ENCODE data around the gene PCDH10. TPM values are rescaled to one million over a fixed set of nuclear protein-coding genes. Genes with fewer than 3 reads are reported as not detected.

PCDH10 gene, protein sequence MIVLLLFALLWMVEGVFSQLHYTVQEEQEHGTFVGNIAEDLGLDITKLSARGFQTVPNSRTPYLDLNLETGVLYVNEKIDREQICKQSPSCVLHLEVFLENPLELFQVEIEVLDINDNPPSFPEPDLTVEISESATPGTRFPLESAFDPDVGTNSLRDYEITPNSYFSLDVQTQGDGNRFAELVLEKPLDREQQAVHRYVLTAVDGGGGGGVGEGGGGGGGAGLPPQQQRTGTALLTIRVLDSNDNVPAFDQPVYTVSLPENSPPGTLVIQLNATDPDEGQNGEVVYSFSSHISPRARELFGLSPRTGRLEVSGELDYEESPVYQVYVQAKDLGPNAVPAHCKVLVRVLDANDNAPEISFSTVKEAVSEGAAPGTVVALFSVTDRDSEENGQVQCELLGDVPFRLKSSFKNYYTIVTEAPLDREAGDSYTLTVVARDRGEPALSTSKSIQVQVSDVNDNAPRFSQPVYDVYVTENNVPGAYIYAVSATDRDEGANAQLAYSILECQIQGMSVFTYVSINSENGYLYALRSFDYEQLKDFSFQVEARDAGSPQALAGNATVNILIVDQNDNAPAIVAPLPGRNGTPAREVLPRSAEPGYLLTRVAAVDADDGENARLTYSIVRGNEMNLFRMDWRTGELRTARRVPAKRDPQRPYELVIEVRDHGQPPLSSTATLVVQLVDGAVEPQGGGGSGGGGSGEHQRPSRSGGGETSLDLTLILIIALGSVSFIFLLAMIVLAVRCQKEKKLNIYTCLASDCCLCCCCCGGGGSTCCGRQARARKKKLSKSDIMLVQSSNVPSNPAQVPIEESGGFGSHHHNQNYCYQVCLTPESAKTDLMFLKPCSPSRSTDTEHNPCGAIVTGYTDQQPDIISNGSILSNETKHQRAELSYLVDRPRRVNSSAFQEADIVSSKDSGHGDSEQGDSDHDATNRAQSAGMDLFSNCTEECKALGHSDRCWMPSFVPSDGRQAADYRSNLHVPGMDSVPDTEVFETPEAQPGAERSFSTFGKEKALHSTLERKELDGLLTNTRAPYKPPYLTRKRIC
- under 1 TPM in 3 of 4 donors, not detected in 1; under 0.01 to 0.46 (median 0.16) TPM for total RNA-seq

DNA sequence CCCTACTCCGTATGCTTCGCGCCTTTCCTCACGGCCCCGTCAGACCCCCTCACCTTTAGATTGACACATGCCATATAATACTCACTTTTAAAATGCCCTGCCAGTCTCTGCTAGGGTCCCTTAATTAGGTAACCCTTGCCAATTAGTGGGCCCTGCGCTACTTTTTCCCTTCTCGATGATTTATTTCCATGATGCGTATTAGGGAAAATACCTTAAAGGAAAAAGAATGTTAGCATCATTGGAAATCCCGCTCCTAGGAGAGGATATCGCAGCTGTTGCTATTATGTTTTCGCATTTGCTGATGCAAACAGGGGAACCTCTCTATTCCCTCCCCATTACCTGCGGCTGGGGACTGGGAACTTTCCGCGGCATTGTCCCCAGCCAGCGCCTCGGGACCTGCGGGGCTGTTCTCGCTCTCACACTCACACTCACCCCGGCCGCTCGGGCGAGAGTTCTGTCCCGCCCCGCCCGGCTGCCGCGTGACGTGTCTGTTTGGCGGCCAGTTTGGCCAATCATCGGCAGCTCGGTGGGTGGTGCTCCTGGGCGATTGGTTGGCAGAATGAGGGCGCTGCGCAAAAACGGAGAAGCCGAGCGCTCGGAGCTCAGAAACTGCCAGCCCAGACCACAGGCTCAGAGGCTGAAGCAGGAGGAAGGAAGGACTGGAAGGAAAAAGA is at the start of gene PCDH10:
TSS of gene PCDH10 (plus strand) at position 605 of the 674 bp plus-strand sequence. CDS start 847 bp downstream, outside the sequence.
- TF ChIP-seq, protein P1, sequence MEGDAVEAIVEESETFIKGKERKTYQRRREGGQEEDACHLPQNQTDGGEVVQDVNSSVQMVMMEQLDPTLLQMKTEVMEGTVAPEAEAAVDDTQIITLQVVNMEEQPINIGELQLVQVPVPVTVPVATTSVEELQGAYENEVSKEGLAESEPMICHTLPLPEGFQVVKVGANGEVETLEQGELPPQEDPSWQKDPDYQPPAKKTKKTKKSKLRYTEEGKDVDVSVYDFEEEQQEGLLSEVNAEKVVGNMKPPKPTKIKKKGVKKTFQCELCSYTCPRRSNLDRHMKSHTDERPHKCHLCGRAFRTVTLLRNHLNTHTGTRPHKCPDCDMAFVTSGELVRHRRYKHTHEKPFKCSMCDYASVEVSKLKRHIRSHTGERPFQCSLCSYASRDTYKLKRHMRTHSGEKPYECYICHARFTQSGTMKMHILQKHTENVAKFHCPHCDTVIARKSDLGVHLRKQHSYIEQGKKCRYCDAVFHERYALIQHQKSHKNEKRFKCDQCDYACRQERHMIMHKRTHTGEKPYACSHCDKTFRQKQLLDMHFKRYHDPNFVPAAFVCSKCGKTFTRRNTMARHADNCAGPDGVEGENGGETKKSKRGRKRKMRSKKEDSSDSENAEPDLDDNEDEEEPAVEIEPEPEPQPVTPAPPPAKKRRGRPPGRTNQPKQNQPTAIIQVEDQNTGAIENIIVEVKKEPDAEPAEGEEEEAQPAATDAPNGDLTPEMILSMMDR (IDR thresholded peaks at IDR 0.05): no peak
- peak; percentile 69 for DNase-seq (ENCODE audit: low spot score)
- ATAC-seq (ENCODE audit: low FRiP score): peak; percentile 90

DNA sequence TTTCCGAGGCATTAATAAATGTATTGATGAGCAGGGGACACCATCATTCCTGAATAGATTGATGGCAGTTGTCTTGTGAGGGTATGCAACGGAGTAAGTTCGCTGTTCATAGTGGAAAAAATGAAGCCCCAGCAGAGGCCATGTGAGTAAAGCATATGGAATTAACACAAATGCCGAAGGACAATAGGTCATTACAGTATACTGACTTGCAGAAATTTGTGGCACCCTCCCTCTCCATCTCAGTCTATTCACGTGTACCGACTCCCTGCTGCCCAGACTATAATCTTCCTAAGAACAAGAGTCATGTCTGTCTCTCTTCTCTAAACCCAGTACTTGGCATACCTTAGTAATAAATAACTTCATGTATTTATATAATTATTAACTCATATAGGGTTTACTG is 47.1 kb upstream of the PCDH10 start:
- ATAC-seq (ENCODE audit: low FRiP score): no peak
- DNase-seq (ENCODE audit: low spot score): no peak
- TF ChIP-seq, protein P1 (IDR thresholded peaks at IDR 0.05): no peak

DNA sequence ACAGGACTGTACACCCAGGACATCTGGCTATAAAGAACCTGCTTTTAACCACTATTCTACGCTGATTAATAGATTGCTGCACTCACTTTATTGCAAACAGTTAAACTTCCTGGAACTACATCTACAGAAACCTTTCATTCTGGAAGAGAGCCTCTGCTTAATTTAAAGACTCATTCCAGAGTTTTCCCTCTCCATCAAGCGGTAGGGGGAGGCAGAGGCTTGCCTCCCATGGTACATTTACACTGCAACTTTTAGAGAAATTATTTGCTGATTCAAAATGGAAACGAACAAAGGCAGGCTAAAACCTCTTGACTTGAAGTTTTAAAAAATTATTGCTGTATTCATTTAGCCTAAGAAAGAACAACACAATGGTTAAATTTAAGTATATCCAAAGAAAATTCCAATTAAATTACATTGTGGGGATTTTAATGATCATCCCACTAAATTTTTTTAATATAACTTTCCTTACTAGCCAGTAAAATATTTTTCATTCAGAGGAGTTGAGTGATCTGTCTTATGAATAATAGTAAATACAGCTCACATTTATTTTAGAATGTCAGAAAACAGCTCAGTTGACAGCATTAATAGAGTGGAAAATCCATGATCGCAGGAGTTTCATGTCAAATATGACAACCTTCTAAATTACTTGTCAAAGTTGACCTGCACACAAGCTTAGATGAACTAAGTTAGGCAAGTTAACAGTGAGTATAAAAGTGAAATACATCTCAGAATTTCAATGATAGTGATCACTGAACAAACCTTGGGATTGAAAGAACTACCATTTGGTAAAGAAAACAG is 46.3 kb upstream of the PCDH10 start:
- TF ChIP-seq, protein P1 (IDR thresholded peaks at IDR 0.05): no peak
- ATAC-seq (ENCODE audit: low FRiP score) (no peak), DNase-seq (ENCODE audit: low spot score) (no peak)

DNA sequence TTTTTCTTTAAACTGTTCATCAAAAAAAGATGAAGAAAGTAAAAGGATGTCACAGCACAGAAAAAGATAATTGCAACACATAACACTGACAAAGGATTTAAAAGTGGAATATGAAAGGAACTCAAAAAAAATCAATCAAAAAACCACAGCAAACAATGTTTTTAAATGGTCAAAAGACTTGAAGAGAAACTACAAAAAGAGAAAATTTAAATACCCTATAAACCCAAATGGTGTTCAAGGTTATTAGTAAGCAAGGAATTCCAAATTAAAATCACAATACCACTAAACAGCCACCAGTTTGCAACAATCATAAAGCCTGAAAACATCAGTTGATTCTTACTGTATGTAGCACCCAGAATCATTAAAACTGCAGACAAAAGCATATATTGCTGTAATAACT is 36.5 kb upstream of the PCDH10 start:
- ATAC-seq (ENCODE audit: low FRiP score) (no peak), DNase-seq (ENCODE audit: low spot score) (no peak)
- TF ChIP-seq, protein P1 (IDR thresholded peaks at IDR 0.05): no peak

DNA sequence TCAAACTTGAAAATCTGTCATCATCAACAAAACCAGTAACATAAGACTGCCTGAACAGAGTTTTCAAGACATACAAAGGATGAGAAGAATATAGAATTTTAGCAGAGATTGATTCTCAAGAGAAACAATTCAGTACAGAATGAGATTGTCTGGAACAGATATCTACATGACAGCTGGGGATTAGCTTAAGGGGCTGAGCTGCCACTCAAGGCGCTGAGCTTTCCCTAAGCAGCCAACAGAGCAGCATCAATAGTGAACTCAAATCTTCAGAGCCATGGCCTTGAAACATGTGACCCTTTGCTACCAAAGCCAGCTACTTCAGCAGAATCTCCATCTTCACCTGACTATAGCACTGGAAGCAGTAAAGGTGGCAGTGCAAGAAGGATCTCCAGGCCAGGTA is 24.3 kb upstream of the PCDH10 start:
- ATAC-seq (ENCODE audit: low FRiP score) (no peak), DNase-seq (ENCODE audit: low spot score) (no peak)
- TF ChIP-seq, protein P1 (IDR thresholded peaks at IDR 0.05): no peak

DNA sequence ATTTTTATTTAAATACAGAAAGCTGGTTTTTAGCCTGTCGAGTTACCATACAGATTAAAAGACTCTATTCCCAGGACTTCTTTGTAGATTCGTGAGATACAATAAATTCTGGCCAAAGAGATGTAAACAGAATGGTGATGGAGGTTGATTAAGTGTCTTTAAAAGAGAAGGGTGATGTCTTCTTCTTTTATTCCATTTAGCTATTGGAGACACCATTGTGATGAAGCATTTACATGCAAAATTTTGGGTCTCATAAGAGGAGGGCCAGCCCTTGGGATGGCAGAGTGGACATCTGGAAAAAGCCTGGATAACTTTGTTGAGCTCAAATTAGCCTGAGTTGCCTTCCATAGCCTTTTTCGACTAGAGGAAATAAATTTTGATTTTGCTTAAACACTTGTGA is 21.6 kb upstream of the PCDH10 start:
- no peak for ATAC-seq (ENCODE audit: low FRiP score)
- no peak for DNase-seq (ENCODE audit: low spot score)
- TF ChIP-seq, protein P1 (IDR thresholded peaks at IDR 0.05): no peak

Measured in omental fat pad (tissue), 4 donors.